Epithelial cell of esophagus (primary cell): ENCODE data around the gene TRAPPC2L.

ENCODE experiments used
- DNase-seq: peaks from one replicate; pipeline ENCODE4 v3.0.0; 2010; ENCODE audit warnings: low read depth
- H3K4me3 ChIP-seq: 2 replicates; pipeline ENCODE4 v1.5.1; 2011; ENCODE audit warnings: mild to moderate bottlenecking, low read length, control low read depth
- TF ChIP-seq, protein P1 (sequence below): IDR thresholded peaks from 2 replicates; pipeline ENCODE4 v1.5.1; 2011; ENCODE audit warnings: low read depth, mild to moderate bottlenecking, low read length, control low read depth, inconsistent platforms; ENCODE audit not compliant: insufficient read depth; ENCODE audit errors: missing control alignments

TRAPPC2L gene

DNA sequence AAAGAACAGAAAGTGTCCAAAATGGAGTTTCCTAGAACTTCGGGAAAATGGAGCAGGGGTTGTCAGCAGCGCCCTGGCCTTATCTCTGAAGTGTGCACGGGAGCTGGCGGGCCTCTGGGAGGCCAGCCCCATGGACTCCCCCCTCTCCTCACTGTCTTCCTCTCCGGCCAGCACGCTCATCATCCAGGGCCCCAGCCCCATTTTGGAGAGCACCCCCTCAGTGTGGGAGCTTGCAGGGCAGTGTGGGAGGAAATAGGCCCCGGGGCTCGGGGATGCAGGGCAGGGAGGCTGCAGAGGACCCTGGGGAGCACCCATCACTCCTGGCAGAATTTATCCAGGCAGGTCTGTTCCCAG is 14.4 kb downstream of the TRAPPC2L start:
- TF ChIP-seq, protein P1, sequence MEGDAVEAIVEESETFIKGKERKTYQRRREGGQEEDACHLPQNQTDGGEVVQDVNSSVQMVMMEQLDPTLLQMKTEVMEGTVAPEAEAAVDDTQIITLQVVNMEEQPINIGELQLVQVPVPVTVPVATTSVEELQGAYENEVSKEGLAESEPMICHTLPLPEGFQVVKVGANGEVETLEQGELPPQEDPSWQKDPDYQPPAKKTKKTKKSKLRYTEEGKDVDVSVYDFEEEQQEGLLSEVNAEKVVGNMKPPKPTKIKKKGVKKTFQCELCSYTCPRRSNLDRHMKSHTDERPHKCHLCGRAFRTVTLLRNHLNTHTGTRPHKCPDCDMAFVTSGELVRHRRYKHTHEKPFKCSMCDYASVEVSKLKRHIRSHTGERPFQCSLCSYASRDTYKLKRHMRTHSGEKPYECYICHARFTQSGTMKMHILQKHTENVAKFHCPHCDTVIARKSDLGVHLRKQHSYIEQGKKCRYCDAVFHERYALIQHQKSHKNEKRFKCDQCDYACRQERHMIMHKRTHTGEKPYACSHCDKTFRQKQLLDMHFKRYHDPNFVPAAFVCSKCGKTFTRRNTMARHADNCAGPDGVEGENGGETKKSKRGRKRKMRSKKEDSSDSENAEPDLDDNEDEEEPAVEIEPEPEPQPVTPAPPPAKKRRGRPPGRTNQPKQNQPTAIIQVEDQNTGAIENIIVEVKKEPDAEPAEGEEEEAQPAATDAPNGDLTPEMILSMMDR, result no peak
- no peak for DNase-seq
- no peak overlapping the region for H3K4me3 ChIP-seq

DNA sequence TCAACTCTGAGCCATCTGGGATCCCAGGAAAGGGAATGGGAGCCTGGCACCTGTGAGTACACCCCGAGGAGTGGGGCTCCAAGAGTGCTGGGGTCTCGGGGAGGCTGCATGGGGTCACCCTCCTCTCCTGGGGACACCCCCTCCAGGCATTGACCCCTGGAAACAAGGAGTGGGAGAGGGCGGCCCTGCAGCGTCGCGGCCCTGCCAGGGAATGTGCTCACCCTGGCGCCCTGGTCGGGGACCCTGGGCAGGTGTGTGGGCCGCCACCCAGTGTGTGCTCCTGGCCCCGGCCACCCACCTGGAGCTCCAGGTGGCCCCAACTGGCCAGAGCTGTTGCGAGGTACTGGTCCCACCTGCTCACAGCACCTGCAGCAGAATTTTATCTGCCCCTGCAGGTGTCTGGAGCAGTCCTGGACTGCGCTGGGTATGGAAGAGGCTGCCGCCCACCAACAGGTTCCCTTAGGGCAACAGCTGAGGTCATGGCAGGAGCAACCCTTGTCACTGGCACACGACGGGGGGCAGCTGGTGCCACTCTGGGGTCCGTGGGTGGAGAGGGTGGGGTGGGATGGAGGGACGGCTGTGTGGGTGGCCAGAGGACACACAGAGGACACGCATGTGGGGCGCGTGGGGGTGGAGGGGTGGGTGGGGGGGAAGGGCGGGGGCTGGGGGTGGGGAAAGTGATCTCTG is 14.9 kb downstream of the TRAPPC2L start:
- TF ChIP-seq, protein P1, result no peak
- no peak overlapping the region for H3K4me3 ChIP-seq
- no peak for DNase-seq

DNA sequence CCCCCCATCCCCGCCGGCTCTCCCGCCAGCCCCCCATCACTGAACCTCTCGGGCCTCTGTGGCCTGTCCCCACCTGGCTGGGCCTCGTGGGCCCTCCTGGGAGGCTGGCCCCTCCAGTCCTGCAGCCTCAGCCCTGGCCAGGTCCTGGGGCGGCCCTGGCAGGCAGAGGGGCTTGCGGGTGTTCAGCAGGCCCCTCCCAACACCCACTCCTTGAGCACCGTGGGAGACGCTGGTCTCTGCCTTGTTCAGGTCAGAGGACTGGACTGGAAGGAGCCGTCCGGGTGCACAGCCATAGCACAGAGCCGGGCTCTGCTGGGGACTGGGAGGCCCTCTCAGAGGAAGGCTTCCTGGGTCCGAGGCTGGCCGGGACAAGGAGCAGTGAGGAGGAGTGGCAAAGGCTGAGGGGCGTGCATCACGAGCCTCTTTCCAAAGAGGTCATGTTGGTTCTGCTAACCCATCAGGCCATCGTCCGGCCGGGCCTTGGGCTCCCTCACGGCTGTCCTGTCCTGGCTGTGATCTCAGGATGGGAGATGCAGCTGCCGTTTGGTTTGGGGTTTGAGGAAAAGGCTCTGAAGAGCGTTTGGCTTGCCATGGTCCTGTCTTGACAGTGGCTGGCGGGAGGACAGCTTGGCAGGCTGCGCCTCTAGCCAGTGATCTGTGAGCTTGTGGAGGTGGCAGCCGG is 15.9 kb downstream of the TRAPPC2L start:
- no peak overlapping the region for H3K4me3 ChIP-seq
- TF ChIP-seq, protein P1, result no peak
- no peak for DNase-seq

DNA sequence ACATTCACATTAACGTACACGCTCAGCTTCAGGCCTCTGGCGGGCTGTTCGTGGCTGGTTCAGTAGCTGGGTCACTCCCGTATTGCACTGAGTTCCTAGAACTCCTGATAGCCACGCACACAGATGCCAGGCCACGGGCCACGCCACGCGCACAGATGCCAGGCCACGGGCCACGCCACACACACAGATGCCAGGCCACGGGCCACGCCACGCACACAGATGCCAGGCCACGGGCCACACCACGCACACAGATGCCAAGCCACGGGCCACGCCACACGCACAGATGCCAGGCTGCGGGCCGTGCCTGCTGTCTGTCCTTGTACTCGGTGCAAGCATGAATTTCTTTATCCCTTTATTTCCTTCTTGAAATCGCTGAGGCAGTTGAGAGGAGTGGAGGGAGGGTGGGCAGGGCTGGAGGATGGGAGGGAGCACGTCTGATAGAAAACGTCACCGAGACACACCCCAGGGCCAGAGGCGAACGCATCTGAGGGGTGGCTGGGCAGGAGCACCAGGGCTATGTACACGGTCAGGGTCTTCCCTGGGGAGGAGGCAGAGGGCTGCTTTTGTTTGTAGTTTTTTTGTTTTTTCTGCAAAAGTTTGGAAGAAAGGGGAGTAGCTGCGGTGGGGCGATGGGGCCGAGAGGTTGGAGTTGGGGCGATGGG is 18.1 kb downstream of the TRAPPC2L start:
- no peak for DNase-seq

DNA sequence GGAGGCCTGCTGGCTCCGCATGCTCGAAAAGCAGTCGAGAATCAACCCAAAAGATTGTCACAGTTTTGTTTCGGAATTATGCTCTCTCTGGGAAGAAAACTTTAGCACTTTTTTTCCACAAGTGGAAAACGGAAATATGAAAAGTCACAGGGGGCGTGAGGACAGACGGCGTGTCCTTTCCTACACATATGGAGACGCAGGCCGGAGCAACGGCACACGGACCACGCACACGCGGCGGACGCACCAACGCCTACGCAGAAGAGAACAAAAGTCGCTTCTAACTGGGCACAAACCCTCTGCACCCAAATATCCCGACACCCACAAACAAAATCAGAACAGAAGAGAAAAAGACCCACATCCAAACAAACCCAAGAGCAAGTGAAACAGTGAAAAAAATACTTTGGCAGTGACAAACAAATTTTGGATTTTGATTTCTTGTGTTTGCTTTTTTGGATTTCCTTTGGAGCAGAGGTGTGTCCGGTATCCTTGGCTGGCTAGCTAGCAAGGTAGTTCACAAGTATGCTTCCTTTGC is 18.8 kb downstream of the TRAPPC2L start:
- no peak overlapping the region for H3K4me3 ChIP-seq
- TF ChIP-seq, protein P1, result no peak
- no peak for DNase-seq

More for the DNA sequence above, 18.1 kb downstream of the TRAPPC2L start:
- TF ChIP-seq, protein P1, result no peak
- no peak overlapping the region for H3K4me3 ChIP-seq

DNA sequence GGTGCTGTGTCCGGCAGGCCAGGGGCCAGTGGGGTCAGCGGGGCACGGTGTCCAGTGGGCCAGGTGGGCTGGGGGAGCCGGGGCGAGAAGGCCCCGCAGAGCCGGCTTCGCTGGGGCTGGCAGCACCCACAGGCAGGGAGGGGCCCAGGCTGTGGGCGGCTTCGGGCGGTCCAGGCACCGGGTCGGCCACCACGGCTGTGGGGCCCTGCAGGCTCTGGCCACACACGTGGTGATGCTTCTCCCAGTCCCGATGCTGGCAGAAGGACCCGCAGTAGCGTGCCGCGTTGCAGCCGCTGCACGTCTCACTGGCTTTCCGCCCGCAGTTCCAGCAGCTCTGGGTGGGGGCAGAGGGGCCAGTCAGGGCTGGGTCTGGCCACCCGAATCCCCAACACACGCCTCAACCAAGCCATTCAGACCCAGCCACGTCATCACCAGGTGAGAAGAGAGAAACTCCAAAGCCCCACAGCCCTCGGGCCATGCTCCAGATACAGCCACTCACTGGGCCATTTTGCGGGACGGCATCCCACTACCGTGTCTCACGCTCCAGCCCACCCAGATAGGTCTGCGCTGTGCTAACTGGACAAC is 20.1 kb downstream of the TRAPPC2L start:
- TF ChIP-seq, protein P1, result no peak

More for the DNA sequence above, 20.1 kb downstream of the TRAPPC2L start:
- H3K4me3 ChIP-seq, result no peak overlapping the region
- DNase-seq, result no peak
